K562 treated with DMSO at 1 percent for 48 hours (cell line): ENCODE data around the gene OR52K1. TPM values are rescaled to one million over a fixed set of nuclear protein-coding genes. Genes with fewer than 3 reads are reported as not detected.

ENCODE experiments used
- total RNA-seq: library from RNA; unstranded; fragments of 300-600 nt; gene quantifications from 2 replicates; pipeline ENCODE4 v1.2.3, GENCODE V29; 2022; ENCODE audit warnings: low replicate concordance; ENCODE audit errors: extremely low read depth

Gene OR52K1
- not detected in 2 replicates for total RNA-seq

DNA sequence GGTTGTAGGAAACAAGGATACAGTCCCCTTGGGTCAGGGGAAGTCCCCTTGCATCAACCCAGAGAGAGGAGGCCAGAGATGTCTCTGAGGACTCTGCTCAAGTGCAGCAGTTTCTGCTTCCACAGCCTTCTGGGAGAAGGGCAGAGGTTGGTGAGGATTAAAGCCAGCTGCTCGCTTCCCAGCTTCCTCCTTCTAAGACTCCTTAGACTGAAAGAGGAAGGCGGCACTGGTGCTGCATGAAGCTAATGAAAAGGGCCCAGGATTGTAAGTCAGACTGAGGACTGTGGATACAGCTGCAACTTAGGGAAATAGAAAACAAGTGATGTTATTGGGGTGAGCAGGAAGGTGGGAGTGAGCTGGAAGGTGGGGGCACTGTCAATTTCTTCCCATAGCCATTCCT is at the start of gene OR52K1:
Gene OR52K1, plus strand, starts transcription at position 202 of the 400 bp plus-strand sequence. CDS start 6,255 bp downstream, outside the sequence.

DNA sequence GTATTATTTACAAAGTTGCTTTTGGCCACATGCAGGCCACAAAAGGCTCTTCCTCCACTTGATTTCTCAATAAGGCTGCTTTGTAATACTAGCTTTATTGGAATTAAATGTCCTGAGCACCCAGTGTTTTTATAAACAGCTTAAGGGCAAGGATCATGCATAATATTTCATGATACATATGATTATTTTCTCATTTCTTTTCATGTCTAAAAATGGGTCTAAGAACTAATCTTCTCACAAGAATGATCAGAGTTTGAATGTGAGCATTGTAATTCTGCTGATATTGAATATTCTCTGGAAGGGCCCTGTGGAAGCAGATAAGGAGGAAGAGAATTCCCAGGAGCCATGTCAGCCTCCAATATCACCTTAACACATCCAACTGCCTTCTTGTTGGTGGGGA is 33.5 kb upstream of the OR52K1 start, which contains the start of gene OR52K2:
Gene OR52K2, plus strand, starts transcription at position 301 of the 400 bp plus-strand sequence. Its CDS starts 45 bp downstream, at position 346.

Other genes with a start within 250 kb of the OR52K1 start
- gene OR52B4, start 114.3 kb upstream of the OR52K1 start, total RNA-seq: not detected in 2 replicates
- not detected in 2 replicates for gene TRIM21, start 88.9 kb upstream of the OR52K1 start, total RNA-seq
- not detected in 2 replicates for gene OR52K2, start 33.4 kb upstream of the OR52K1 start, total RNA-seq
- gene OR52M1, start 62.5 kb downstream of the OR52K1 start, total RNA-seq: not detected in 2 replicates
- gene OR52I2, start 99.1 kb downstream of the OR52K1 start, total RNA-seq: not detected in 2 replicates
- gene OR52I1, start 111.4 kb downstream of the OR52K1 start, total RNA-seq: not detected in 2 replicates
- gene TRIM68, start 125.6 kb downstream of the OR52K1 start, total RNA-seq: not detected in 2 replicates
- gene OR51D1, start 154.8 kb downstream of the OR52K1 start, total RNA-seq: not detected in 2 replicates
- gene OR51E1, start 161.3 kb downstream of the OR52K1 start, total RNA-seq: not detected in 2 replicates
- not detected in 2 replicates for gene OR51E2, start 215.2 kb downstream of the OR52K1 start, total RNA-seq
- gene MMP26, start 222.1 kb downstream of the OR52K1 start, total RNA-seq: not detected in 2 replicates